Inferior parietal cortex (tissue), 1 donor: Measurements from ENCODE around the gene DPH2.

Experiments
- DNase-seq: peaks from one replicate; pipeline ENCODE4 v3.0.0-alpha.2; 2016; ENCODE audit errors: extremely low spot score

DPH2 gene

GRCh38 chr1:43969416-43969745 lies 429 bp upstream of the DPH2 start:
- no peak for DNase-seq

GRCh38 chr1:43970502-43970901 lies 692 bp downstream of the DPH2 start:
- DNase-seq = no peak

- DNase-seq = no peak
Observed at GRCh38 chr1:43970911-43971310, 1.1 kb downstream of the DPH2 start.

DNA sequence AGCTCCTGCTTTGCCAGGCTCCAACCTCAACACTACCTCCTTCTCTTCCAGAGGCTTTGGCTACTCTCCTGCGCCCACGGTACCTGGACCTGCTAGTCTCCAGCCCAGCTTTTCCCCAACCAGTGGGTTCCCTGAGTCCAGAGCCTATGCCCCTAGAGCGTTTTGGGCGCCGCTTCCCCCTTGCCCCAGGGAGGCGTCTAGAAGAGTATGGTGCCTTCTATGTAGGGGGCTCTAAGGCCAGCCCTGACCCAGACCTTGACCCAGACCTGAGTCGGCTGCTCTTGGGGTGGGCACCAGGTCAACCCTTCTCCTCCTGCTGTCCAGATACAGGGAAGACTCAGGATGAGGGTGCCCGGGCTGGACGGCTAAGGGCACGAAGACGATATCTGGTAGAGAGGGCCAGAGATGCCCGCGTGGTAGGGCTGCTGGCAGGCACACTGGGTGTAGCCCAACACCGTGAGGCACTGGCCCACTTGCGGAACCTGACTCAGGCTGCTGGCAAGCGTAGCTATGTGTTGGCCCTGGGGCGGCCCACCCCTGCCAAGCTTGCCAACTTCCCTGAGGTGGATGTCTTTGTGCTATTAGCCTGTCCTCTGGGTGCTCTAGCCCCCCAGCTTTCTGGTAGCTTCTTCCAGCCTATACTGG lies 1.6 kb downstream of the DPH2 start:
- DNase-seq = no peak

DNA sequence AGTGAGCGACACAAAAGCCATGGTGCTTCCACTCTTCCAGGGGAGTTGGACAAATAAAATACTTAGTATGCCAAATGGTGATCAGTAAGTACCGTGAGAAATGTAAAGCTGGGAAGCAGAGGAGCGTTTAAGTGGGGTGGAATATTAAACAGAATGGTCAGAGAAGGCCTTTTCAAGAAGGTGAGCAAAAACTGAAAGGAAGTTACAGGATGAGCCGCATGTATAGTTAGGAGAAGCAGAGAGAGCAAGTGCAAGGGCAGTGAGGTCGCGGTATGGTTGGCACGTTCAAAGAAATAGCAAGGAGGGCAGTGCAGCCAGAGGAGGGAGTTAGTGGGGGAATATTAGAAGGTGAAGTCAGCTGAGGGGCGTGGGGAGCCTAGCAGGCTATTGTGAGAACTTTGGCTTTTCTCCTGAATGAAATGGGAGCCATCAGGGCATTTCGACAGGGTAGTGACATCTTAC lies 4.2 kb downstream of the DPH2 start:
- no peak for DNase-seq

GRCh38 chr1:43974443-43975248 lies 4.8 kb downstream of the DPH2 start, which contains the start of gene ATP6V0B:
ATP6V0B (plus strand) TSS chr1:43974960; CDS start chr1:43975041, 81 bp downstream.
- peak; percentile 98 for DNase-seq

GRCh38 chr1:43975249-43975961 lies 5.6 kb downstream of the DPH2 start:
- DNase-seq = no peak

DNA sequence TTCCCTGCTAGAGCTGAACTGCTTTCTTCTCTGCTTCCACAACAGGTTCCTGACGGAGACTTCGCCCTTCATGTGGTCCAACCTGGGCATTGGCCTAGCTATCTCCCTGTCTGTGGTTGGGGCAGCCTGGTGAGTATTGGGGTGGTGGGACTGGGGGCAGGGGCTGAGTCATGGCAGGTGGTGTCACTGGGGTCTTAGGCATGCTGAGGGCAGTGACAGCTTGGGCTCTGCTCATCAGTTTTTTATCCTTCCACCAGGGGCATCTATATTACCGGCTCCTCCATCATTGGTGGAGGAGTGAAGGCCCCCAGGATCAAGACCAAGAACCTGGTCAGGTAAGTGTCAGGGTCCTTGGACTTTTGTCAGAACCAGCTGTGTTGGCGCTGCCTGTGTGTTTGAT lies 6.2 kb downstream of the DPH2 start:
- DNase-seq = no peak

- no peak for DNase-seq
Observed at GRCh38 chr1:43976890-43977289, 7.1 kb downstream of the DPH2 start.

- no peak for DNase-seq
Observed at GRCh38 chr1:43977376-43978263, 7.8 kb downstream of the DPH2 start.

GRCh38 chr1:43978264-43978550 lies 8.4 kb downstream of the DPH2 start:
- DNase-seq = no peak

- DNase-seq = no peak
Observed at GRCh38 chr1:43978551-43979260, 8.9 kb downstream of the DPH2 start, which contains the start of gene B4GALT2. B4GALT2 (plus strand) TSS chr1:43979210; CDS start chr1:43981161, 1,951 bp downstream.

- DNase-seq = no peak
Observed at GRCh38 chr1:43979261-43979527, 9.4 kb downstream of the DPH2 start.

- DNase-seq = no peak
Observed at GRCh38 chr1:43979528-43980254, 9.9 kb downstream of the DPH2 start.

- DNase-seq = no peak
Observed at GRCh38 chr1:43980255-43981134, 10.7 kb downstream of the DPH2 start.

DNA sequence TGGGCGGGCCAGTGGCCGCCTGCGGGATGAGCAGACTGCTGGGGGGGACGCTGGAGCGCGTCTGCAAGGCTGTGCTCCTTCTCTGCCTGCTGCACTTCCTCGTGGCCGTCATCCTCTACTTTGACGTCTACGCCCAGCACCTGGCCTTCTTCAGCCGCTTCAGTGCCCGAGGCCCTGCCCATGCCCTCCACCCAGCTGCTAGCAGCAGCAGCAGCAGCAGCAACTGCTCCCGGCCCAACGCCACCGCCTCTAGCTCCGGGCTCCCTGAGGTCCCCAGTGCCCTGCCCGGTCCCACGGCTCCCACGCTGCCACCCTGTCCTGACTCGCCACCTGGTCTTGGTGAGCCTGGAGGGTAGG lies 11.3 kb downstream of the DPH2 start:
- DNase-seq = no peak

GRCh38 chr1:43981636-43982035 lies 11.8 kb downstream of the DPH2 start:
- DNase-seq = no peak

DNA sequence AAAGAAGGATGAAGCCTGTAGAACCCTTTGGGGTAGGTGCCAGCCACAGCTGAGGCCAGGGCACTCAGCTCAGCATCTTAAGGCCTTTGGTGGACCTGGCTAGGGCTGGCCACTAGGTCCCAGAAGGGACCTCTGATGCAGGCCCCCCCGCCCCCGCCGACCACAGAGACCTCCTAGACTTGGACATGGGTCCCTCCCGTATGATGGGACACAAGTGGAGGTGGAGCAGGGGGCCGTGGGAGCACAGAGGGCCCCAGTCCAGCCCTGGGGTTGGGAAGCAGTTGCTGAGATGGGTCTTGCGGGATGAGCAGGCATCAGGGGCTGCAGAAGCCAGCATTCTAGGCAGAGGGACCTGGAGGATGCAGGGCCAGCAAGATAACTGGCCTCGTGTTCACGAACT lies 12.4 kb downstream of the DPH2 start:
- DNase-seq = no peak

GRCh38 chr1:43982808-43983207 lies 13.0 kb downstream of the DPH2 start:
- no peak for DNase-seq
